AG04450 (cell line): Measurements from ENCODE around the gene RARRES1. TPM values are rescaled to one million over a fixed set of nuclear protein-coding genes. Genes with fewer than 3 reads are reported as not detected.
A peak's percentile ranks its signal among the peaks of the same experiment; 100 is the strongest.

Experiments used
- CTCF ChIA-PET: fragments of 300-600, 350-600 bp; formaldehyde crosslinking; extraction: SDS; loops from one replicate; lab custom pipeline; 2022; ENCODE audit warnings: antibody characterized with exemption, inconsistent platforms; lab: Charles Lee
- POLR2A ChIA-PET: fragments of 350-600 bp; formaldehyde crosslinking; extraction: SDS; loops from one replicate; lab custom pipeline; 2021; ENCODE audit warnings: antibody characterized with exemption, inconsistent platforms; lab: Yijun Ruan, JAX
- DNase-seq: peaks from one replicate; pipeline ENCODE4 v3.0.0-alpha.2; 2011; ENCODE audit warnings: low read depth, low spot score
- H3K27ac ChIP-seq: one replicate; pipeline ENCODE4 v1.5.1; 2012; ENCODE audit warnings: low read depth, low read length, control low read depth
- H3K27me3 ChIP-seq: one replicate; pipeline ENCODE4 v1.6.0; 2012; ENCODE audit warnings: low read length; ENCODE audit not compliant: control insufficient read depth, insufficient read depth
- H3K4me3 ChIP-seq: 2 replicates; pipeline ENCODE4 v1.5.1; 2011; ENCODE audit warnings: mild to moderate bottlenecking, low read depth, low read length, control low read depth
- H3K9me3 ChIP-seq: 2 replicates; pipeline ENCODE4 v1.5.1; 2012; ENCODE audit warnings: low read length; ENCODE audit not compliant: control insufficient read depth, insufficient read depth
- polyA plus RNA-seq: library from polyadenylated mRNA; depleted of rRNA; stranded (reverse); fragments of >200 nt; gene quantifications from 2 replicates; pipeline ENCODE4 v1.2.3, GENCODE V29; 2011
- TF ChIP-seq, protein P1 (sequence below): IDR thresholded peaks from 2 replicates; pipeline ENCODE4 v1.5.1; 2011; ENCODE audit warnings: low read depth, low read length, control low read depth, inconsistent platforms

RARRES1 gene
- polyA plus RNA-seq, 1 experiment = 50.4 TPM

DNA sequence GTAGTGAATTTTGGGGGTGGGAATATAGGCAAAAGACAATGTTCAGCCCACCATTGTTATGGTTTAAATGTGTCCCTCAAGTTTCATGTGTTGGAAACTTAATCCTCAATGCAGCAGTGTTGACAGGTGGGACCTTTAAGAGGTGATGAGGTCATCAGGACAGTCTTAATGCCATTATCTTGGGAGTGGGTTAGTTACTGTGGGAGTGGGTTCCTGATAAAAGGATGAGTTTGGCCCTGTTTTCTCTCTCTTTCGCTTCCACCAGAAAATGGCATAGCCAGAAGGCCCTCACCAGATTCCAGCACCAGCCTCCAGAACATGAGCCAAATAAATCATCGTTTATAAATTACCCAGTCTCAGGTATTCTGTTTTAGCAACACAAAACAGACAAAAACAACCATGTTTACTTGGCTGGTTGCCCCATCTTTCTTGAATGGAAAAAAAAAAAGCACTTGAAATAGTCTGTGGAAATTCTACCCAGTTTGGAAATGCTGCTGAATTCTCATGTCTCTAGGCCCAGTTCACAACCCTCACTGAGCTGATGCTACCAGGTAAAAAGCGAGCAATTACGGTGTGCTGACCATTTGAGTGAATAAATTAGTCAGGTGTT is 38.6 kb upstream of the RARRES1 start:
- H3K4me3 ChIP-seq = no peak overlapping the region
- DNase-seq = no peak
- H3K27ac ChIP-seq = peak overlapping the region; percentile 92
- POLR2A ChIA-PET = interaction anchor here (0.8 kb wide), 1 partner anchor 87 kb away, joined by 3 read pairs; no protein-coding TSS in a partner anchor
- no peaks in the 10 kb centered on the region; the same call in 1 of the 2 replicates for H3K9me3 ChIP-seq
- TF ChIP-seq, protein P1, sequence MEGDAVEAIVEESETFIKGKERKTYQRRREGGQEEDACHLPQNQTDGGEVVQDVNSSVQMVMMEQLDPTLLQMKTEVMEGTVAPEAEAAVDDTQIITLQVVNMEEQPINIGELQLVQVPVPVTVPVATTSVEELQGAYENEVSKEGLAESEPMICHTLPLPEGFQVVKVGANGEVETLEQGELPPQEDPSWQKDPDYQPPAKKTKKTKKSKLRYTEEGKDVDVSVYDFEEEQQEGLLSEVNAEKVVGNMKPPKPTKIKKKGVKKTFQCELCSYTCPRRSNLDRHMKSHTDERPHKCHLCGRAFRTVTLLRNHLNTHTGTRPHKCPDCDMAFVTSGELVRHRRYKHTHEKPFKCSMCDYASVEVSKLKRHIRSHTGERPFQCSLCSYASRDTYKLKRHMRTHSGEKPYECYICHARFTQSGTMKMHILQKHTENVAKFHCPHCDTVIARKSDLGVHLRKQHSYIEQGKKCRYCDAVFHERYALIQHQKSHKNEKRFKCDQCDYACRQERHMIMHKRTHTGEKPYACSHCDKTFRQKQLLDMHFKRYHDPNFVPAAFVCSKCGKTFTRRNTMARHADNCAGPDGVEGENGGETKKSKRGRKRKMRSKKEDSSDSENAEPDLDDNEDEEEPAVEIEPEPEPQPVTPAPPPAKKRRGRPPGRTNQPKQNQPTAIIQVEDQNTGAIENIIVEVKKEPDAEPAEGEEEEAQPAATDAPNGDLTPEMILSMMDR = no peak
- CTCF ChIA-PET = interaction anchor here (0.8 to 1.5 kb wide), 6 partner anchors 18 to 111 kb away, joined by 3 to 12 read pairs (median 7); no protein-coding TSS in a partner anchor
- H3K27me3 ChIP-seq = no peaks in the 10 kb centered on the region

DNA sequence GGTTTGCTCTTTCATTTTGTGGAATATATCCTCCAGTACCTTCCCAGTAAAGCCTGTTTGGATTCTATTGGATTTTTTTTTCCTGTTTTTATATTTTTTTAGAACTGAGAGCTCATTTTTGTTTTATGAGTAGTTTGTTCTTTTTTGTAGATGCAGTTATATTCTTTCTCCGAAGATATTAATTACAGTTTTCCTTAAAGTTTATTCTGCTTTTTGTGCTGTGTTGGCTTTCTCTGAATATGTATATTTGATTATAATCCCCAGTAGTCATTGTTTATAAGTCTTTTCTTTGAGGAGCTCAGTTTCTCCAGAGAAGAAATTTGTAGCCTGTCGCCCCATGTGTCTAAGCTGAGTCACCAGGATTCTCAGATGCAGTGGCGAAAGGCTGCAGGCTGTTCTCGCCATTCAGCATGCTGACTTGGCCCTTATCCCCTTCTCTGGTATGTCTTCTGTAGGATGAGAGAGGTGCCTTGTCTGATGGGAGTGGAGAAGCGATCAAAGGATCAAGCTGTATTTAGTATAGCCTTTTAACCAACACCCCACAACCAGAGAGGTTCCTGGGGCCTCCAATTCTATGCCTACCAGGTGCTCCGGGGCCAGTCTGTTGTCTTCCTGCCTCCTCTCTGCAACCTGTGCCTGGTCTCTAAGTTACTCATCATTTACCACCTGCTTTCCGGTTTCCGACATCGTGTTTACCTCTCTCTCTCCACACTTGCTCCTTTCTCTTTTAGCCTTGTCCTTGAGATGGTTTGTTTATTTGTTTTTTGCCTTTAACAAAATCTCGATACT is 37.9 kb upstream of the RARRES1 start:
- no peaks in the 10 kb centered on the region for H3K27me3 ChIP-seq
- TF ChIP-seq, protein P1 = no peak
- H3K9me3 ChIP-seq = no peaks in the 10 kb centered on the region
- DNase-seq = peak; percentile 72
- CTCF ChIA-PET = interaction anchor here (0.8 to 1.4 kb wide), 4 partner anchors 19 to 110 kb away, joined by 3 to 12 read pairs (median 6); partner anchors contain the start of gene LXN
- POLR2A ChIA-PET = interaction anchor here (0.8 kb wide), 2 partner anchors 32 to 86 kb away, joined by 3 read pairs; no protein-coding TSS in a partner anchor
- peak overlapping the region; percentile 92 for H3K27ac ChIP-seq
- no peak overlapping the region for H3K4me3 ChIP-seq

DNA sequence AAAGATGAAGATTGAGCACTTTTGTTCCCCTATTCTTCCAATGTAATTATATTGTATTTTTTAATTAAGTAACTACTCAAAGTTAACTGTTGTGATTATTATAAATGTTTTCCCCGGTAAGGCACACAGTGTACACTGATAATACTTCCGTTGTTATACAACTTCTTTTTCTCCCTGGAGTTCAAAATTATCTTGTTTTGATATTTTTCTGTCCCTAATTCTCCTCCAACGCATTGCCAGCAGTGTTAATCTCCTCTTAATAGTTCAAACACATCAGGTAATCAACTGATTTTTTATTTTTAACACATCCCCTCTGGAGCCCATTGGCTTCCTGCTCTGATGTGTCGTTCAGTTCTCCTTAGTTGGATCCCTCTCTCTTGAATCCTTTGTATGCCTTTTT is 37.3 kb upstream of the RARRES1 start:
- ChIA-PET CTCF (interaction anchor here (0.9 to 1.4 kb wide), 3 partner anchors 20 to 97 kb away, joined by 5 to 12 read pairs (median 7); partner anchors contain the start of gene LXN), POLR2A (interaction anchor here (0.8 to 1.4 kb wide), 3 partner anchors 31 to 86 kb away, joined by 3 to 4 read pairs (median 3); no protein-coding TSS in a partner anchor)
- Histone ChIP-seq H3K27ac (peak overlapping the region; percentile 92), H3K4me3 (no peak overlapping the region), H3K27me3 (no peaks in the 10 kb centered on the region), H3K9me3 (no peaks in the 10 kb centered on the region)
- TF ChIP-seq, protein P1 = no peak
- DNase-seq = no peak

DNA sequence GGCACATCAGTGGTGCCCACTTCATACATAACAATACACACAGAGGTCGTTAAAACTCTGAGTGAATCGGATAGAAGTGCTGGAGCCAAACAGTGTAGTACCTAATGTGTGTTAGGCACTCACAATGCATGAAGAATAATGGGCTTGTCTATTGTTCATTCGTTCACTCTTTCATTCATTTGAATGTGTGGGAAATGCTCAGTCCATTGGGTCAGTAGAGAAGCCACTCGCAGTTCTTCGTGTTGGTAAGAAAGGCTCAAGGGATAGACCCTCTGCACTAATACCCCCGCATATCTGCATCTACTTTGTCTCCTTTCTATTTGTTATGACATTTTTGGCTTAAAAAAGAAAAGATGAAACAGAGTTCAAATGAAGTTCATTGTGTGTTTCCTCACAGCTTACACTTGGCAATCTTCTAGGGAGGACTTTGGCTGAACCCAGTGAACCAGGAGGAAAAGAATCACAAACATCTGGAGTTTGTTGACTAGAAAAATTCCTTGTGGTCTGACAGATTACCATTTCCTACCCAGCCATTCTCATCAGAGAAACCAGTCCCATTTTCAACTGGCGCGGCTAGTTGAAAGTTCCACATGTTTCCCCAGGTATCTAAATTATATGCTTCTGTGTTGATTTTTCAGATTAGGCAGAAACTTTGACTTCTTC is 36.8 kb upstream of the RARRES1 start:
- Histone ChIP-seq H3K4me3 (no peak overlapping the region), H3K9me3 (no peaks in the 10 kb centered on the region), H3K27ac (peak overlapping the region; percentile 95), H3K27me3 (no peaks in the 10 kb centered on the region)
- CTCF ChIA-PET = interaction anchor here (1.1 kb wide), 1 partner anchor 20 kb away, joined by 3 read pairs; no protein-coding TSS in a partner anchor
- DNase-seq = peak; percentile 92
- TF ChIP-seq, protein P1 = no peak
- POLR2A ChIA-PET = interaction anchor here (1.3 to 1.4 kb wide), 2 partner anchors 31 to 85 kb away, joined by 3 to 4 read pairs; no protein-coding TSS in a partner anchor
